Stimulated activated CD4-positive, alpha-beta T cell treated with anti-CD3 and anti-CD28 coated beads, TNF-alpha, amount 100 ng/mL, for 1 hour (primary cell): ENCODE measurements around the gene SLC8A1.

Experiments
- DNase-seq, 3 donors: peaks; one replicate each; pipeline ENCODE4 v3.0.0-alpha.2; 2020; ENCODE audit warnings: low read depth in 3 of 3, low spot score in 1 of 3

Gene SLC8A1

DNA sequence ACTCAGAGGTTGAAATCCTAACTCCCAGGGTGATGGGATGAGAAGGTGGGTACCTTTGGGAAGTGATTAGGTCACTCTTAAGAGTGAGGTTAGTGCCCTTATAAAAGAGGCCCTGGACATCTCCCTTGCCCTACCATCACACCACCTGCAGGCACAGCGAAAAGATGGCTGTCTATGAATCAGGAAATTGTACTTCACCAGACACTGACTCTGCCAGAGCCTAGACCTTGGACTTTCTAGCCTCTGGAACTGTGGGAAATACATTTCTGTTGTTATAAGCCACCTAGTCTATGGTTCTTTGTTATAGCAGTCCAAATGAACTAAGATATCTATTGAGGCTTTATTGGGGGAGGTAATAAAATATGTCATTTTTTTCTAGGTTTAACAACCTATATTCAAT lies 203.6 kb downstream of the SLC8A1 start:
- DNase-seq, result no peak

DNA sequence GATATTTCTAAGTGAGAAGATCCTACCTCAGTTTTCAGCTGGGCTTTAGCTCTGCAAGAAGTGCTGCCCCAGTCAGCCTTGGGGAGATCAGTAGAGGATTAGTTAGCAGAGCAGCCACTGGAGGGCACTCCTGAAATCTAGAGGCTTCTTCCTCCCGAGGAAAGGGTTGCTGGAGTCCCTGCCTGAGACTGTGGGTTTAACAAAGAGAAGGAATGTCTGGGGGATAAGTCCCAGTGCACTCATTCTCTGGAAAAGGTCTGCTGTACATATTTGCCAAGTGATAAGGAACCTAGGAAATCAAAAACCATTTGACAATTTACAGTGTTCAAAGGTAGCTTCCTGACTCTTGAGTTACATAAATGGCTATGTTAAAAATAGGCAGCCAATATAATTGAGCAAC lies 207.2 kb downstream of the SLC8A1 start:
- DNase-seq, result no peak

DNA sequence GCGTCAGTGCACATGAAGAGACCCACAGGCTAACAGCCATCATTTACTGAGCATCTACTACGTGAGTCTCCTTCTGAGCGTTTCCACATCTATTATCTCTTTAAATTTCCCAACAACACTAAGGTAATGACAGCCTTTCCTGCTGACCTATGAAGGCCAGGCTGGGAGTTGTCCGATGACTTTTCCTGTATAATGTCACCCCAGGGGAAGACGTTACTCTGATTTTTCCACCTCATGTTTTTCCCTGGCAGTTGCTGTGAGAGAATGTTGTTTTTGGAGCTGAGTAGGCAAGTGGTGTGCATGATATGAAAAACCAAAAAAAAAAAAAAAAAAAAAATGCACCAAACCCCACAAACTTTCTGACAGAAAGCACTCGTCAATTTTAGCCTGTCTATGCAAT lies 207.6 kb downstream of the SLC8A1 start:
- DNase-seq, result no peak

DNA sequence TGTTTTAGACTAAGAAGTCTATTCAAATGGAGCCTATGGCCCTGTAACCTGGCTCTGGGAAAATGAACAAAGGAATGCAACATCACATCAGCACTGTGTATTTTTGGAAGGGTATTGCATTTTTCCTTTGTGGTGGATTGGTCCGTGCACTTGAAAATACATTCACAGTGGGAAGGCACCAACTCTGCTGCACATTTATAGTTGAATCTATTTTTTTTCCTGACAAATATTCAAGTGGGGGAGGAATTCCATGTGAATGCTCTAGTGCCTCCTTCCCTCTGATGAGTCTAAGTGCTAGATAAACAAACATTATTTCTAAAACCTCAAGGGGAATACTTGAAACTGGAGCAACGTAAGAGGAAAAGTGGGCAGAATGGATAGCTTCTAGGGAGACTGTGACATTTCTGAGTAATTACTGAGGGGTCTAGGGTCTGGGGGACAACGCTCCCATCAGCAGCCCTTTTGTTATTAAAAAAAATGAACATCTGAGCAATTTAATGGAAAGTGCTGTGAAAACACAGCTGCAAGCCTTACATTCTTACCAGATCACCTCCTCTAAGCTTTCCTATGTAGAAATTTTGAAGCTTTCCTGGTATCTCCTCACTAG lies 208.2 kb downstream of the SLC8A1 start:
- DNase-seq, result no peak

DNA sequence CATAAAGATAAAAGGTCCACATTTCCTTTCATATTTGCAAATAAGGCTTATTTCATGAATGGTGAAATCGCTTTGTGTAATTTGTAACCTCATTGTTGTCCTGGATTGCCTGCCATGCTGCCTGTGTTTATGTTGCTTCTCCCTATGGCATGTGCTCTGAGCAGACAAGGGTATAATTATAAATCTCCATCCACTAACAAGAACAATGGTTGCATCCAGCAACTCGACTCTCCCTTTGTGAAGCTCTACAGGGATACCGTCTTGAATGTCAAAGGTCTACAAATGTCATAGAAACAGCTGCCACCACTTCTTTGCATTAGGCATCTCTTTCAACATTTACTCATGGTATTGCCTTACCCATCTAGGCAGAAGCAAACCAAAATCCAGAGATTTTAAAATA lies 209.6 kb downstream of the SLC8A1 start:
- no peak for DNase-seq

DNA sequence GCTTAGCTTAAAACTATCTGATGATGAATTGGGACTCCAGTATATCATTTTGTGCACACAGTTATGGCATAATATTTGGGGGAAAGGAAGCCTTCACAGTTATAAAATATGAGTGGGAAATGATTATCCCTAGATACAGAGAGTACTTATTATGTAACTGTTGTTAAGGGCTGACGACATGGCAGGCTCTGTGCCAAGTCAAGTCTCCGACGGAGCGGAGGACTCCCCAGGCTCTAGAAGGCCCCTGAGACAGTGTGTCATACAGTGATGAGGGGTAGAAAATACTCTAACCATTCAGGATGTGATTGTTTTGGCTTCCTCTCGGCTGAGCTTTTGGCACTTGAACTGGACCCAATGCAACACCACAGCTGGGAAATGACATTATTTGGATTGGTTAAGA lies 211.8 kb downstream of the SLC8A1 start:
- DNase-seq, result no peak

DNA sequence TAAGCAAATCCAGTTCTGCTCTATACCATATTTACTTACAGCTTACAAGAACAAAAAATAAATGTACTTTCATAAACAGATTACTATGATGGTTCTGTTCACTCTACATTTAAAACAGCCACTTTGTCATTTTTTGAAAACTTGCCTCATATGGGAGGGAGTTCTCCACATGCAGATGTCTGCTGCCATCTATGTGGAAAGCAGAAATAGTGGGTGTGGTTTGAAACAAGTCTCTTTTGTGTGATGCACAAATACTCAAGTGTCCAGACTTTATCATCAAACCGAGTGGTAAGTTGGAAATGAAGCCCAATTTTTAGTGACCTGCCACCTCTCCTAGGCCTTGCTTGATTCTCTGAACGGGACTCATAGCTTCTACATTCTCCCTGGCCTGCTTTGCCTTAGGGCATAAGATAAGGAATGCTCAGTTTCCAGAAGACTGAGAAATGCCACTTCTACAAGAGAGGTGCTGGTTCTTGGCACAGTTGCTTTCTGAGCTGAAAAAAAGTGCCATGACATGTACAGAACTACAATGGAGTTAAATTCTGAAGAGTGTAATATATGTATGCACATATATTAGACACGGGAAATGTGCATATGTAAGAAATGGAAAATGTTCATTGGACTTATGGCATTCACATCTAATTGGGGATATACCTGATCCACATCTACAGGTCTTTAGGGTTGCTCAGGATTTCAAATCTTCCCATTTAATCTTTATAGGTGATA lies 221.0 kb downstream of the SLC8A1 start:
- DNase-seq, result no peak

DNA sequence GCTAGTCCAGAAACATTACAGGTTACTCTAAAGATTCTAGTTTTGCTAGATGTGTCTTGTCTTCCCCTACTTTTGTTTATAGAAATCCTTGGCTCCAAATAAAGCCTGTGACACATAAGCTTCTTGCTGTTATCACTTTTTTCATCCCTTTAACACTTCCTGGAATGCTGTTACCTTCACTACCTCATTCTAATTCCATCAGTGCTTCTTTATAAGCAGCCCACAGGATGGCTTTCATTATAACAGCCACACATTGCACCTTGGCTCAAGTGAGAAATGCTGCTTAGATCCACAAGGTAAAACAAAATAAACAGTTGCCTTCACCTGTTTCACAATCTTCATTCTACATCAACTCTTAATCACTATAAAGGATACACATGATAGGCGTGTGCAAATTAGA lies 221.7 kb downstream of the SLC8A1 start:
- DNase-seq, result no peak

DNA sequence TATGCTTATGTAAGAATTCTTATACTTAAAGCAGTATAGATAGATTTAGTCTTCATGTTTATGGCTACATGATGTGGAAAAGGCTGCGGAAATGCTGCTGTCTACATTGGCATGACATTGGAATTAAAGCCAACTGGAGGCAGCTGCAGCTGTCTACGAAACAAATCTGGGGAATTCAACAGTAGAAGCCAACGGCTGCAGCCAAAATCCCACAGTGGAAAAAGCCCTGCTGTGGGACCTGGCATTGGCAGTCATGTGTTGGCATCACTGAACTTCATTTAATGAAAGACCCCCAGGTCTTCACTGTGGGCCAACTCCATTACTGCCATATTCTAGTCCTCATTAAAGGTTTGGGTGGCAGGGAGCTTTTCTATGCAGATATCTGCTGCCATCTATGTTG lies 223.6 kb downstream of the SLC8A1 start:
- DNase-seq, result no peak

DNA sequence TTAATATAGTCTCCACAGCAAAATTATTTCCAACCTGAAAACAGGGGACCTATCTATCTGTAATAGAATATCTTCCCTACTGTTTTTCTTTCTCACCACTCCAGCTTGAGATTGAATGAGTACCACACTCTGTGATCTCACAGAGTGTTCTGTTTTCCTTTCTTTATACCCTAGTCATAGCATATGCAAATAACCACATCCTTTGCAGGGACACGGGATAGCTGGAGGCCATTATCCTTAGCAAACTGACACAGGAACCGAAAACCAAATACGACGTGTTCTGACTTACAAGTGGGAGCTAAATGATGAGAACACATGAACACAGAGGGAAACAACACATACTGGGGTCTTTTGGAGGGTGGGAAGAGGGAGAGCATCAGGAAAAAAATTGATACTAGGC lies 224.7 kb downstream of the SLC8A1 start:
- no peak for DNase-seq

DNA sequence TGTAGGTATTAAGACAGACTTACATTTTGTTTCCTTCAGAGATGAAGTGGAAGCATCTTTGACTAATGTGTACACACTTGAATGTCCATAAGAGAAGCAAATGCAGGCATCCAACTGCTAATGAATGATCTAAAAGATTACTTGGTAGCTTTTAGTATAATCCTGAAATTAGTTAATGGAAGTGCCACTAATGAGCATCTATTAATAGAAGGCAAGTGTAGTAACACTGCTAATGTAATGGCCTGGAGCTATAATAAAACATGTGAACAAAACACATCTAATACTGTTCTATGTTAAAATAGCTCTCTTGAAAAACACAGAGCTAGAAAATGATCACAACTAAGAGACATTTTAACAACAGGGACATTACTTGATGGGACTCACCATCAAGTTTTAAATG lies 225.3 kb downstream of the SLC8A1 start:
- DNase-seq, result no peak

DNA sequence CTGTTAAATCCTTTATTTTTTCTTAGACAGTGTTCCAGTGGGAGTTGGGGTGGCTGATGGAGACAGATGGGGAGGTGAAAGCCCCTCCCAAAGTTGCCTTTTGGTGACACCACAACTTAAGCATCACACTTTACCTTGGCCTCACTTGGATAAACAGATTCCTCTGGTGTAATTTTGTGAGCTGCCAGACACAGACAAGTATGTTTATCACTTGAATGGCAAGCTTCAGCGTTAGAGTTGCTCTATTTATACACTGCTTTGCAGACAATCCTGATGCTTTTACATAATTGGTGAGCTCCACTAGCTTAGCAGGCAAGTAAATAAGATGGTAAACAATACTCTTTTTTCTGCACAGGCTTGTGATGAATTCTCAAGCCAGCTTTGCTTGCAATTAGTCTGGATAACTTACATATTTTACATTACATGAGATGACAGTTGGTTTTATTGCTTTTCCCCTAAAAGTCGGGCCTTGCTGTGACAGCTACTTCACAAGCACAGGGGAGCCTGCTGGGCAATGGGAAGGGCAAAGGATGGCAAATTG lies 226.2 kb downstream of the SLC8A1 start:
- DNase-seq, result no peak

DNA sequence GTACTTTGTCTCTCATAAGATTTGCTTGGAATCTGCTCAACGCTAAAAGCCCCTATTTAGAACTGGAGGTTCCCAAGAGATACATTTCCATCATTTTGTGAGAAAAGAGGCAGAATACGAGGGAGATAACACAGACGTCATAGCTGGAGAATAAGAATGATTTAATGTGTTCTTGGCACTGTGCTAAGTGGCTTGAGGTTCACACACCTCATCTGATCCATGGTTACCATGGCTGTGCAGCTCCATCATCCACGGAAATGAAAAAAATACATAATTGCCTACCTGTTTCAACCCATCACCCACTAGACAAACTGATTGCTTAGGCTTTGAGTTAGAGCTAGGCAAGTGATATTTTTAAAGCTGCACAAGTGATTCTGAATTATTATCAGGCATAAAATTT lies 227.6 kb downstream of the SLC8A1 start:
- no peak for DNase-seq

DNA sequence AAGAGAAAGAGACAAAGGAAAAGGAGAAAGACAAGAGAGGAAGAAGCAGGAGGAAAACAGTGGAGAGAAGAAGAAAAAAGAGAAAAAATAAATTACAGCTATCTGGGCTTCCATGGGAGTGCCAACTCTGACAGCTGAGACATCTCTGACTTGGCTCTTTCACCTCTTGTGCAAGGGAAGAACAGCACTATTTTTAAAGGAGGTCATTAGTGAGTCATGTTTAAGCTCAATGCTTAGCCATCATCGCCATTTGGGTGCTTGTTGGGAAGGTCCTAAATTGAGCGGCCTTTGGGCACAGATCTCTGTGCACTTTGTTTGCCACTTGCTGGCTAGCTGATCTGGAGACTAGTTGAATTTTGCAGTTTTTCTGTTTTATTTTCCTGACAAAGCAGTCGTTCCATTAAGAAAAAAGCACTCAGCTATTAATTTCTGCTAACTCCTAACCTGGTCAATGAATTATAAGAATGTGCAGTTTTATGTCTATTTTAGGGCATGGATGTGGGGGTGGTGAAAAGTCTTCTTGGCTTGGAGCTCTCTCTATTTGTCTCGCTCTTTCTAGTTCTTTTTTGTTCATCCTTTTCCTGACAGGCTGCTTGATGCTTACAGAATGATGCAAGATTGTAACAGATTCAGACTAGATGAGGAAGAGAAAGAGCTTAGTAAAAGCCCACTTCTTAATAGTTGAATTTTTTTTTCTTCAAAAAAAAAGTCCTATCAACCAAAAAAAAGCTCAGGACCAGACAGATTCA lies 231.5 kb downstream of the SLC8A1 start:
- no peak for DNase-seq

DNA sequence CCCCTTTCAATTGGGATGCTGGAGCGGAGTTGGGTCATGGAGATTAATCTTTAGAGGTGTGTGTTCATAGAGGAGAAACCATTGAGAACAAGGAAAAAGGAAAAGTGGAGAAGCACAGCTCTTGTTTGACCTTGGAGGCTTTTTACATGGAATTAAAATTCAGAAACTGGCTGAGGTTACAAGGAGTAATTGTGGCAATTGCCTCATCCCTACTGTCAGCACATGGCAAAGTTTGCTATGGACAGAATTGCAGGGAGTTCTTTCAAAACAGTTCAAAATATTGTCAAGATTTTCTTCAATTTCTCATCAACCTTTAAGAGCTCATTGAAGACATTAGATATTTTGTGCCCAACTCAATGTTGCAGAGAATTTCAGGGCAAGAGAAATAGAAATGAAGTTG lies 232.7 kb downstream of the SLC8A1 start:
- no peak for DNase-seq

DNA sequence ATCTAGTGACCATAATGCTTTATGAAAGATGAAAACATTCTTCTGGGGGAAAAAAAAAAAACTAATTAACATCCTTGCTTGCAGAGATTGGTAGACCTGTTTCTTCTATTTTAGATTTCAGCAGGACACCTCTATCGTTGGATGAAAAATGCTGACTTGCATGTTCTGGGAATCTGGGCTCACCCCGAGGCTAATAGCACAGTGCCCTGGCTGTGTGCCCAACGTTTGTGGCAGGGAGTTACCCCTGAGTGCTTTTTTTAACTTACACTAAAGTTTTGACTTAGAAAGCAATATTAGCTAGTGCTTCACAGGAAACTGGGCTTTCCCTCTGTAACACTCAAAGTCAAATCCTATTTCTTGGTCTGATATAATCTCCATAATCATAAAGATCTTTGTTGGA lies 233.2 kb downstream of the SLC8A1 start:
- no peak for DNase-seq

DNA sequence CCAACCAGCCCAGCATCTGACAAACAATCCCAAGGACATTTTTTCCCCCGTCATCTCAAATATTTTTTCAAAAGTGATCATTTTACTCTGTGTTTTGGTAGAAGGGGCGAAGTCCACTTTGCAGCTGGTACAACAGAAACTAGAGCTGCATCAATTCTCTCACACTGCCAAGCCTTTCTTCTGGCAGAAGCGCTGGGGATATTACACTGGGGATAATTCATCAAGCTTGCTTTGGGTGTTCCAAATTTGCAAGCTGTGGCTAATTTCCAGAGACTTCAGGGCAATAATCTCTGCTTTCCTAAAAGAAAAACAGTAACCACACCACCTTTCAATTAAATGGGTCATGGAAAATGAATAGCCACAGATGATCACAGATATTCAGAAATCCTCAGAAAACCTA lies 238.3 kb downstream of the SLC8A1 start:
- DNase-seq, result no peak

DNA sequence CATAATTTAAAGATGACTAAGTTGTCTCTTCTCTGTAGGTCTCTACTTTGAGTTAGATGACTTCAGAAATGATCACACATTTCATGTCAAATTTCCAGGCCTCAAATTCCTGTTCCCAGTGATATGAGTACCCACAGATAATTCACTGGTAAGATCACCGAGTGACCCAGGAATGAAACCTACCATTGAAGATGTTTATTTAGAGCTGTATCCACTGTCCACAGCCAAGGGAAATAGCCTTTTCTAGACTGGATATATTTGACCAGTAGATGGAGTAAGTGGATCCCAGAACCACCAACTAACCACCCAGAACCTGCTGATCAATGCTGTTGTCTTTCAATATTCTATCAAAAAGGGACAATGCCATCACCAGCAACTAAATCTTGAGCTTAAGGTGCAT lies 238.8 kb downstream of the SLC8A1 start:
- no peak for DNase-seq

DNA sequence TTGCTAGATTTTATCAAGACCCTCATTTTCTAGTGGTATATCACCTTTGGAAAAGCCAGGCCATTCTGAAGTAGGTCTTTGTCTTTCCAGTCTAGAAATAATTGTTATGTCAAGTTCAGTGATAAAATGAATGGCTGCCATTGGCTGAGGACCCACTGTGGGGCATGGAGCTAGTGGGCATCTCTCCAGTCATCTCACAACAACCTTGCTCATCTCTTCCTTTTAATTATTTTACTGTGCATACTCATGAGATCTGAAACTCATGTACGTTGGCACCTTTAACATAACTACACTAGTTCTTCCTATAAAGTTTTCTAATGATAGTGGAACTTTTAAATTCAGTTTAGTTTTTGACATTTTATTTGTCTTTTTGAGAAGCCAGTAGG lies 240.9 kb downstream of the SLC8A1 start:
- DNase-seq, result no peak

DNA sequence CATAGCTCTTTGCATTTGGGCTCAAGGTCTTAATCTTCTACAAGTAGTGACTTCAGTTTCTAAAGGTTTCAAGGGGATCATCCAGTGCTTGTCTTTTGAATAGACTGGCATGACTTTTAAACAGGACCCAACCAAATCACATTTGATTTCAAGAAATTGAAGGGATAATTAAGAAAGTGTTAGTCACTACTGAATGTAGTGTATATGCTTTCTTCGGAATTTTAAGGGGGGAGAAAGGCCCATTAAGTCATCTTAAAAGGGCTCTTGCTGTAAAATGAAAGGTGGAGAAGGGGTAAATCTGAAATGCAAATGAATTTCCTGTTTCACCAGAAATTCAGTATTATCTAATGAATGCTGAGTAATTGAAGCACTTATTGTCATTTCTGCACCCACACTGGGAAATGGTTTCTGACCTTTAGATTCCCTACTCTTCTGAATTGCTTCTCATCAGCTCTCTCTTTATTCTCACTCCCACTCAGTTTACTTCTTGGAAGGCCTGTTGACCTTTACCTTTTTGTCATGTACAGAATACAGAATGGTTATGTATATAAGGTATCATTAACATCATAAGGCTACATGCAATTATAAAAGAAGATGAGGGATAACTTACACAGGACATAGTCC lies 241.4 kb downstream of the SLC8A1 start:
- DNase-seq, result no peak

DNA sequence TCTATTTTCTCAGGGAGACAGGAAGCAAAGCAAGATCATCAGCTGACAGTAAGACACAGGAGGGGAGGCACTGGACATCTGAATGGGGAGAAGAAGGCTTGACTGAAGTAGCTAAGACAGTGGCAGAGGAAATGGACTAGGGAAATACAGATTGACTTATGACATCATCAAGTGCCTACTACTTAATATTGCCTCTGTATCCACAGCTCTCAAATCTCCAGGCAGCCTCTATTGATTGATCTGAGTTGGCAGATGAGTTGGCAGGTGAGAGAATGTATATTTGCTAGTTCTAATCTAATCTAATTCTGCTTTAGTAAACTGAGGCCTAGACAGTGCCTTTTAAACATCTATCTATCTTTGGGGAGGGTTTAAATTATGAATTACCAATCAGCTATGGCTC lies 242.1 kb downstream of the SLC8A1 start:
- no peak for DNase-seq

DNA sequence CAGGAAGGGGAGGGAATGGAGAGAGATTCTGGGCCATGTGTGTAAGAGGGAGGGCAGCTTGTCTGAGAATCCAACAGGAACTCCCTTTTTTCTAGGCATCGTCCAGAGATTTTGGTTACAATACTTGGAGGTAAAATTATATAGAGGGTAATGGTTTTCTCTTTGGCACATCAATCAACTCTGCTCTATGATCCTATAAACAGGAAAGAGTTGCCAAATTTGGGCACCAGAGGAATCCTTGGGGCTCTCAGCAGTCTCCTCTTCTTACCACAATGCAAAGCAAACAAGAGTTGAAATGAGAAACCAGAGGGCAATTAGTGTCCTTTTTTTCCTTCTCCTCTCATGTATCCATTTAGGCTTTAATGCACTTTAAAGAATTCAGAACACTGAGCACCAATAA lies 243.4 kb downstream of the SLC8A1 start:
- DNase-seq, result no peak
